GM18870 (cell line): Measurements from ENCODE around the gene TCERG1L.
"Not testable (repeated sequence)": the region's sequence is repeated elsewhere in the genome, so short reads cannot be mapped to it uniquely, and the experiment has no call there.

Experiments used
- ATAC-seq: cut with Tn5 transposase; IDR thresholded peaks from one replicate; pipeline ENCODE4 v1.9.1; 2021; ENCODE audit warnings: moderate library complexity; ENCODE audit not compliant: unreplicated experiment

The TCERG1L gene

GRCh38 chr10:131113709-131114291, 197.7 kb downstream of the TCERG1L start:
- no peak for ATAC-seq

GRCh38 chr10:131113165-131113564, 198.4 kb downstream of the TCERG1L start:
- ATAC-seq: no peak

- ATAC-seq: no peak
Observed at GRCh38 chr10:131112691-131113090, 198.8 kb downstream of the TCERG1L start.

GRCh38 chr10:131111471-131112080, 199.9 kb downstream of the TCERG1L start:
- ATAC-seq: no peak

- no peak for ATAC-seq
Observed at GRCh38 chr10:131111007-131111406, 200.5 kb downstream of the TCERG1L start.

- ATAC-seq: no peak
Observed at GRCh38 chr10:131110241-131110783, 201.2 kb downstream of the TCERG1L start.

- no peak for ATAC-seq
Observed at GRCh38 chr10:131109726-131110125, 201.8 kb downstream of the TCERG1L start.

GRCh38 chr10:131109291-131109690, 202.2 kb downstream of the TCERG1L start:
- no peak for ATAC-seq

- no peak for ATAC-seq
Observed at GRCh38 chr10:131107970-131108369, 203.6 kb downstream of the TCERG1L start.

GRCh38 chr10:131102676-131103075, 208.8 kb downstream of the TCERG1L start:
- ATAC-seq: no peak

GRCh38 chr10:131102147-131102546, 209.4 kb downstream of the TCERG1L start:
- ATAC-seq: no peak

- ATAC-seq: not testable (repeated sequence)
Observed at GRCh38 chr10:131100418-131101410, 210.8 kb downstream of the TCERG1L start.

- ATAC-seq: no peak
Observed at GRCh38 chr10:131099028-131099726, 212.3 kb downstream of the TCERG1L start.

- no peak for ATAC-seq
Observed at GRCh38 chr10:131098416-131098952, 213.0 kb downstream of the TCERG1L start.

- ATAC-seq: no peak
Observed at GRCh38 chr10:131096031-131096430, 215.5 kb downstream of the TCERG1L start.

GRCh38 chr10:131095313-131095580, 216.3 kb downstream of the TCERG1L start:
- ATAC-seq: no peak

- no peak for ATAC-seq
Observed at GRCh38 chr10:131094527-131095312, 216.8 kb downstream of the TCERG1L start.

GRCh38 chr10:131093795-131094366, 217.6 kb downstream of the TCERG1L start:
- ATAC-seq: no peak

GRCh38 chr10:131093346-131093745, 218.2 kb downstream of the TCERG1L start:
- no peak for ATAC-seq

GRCh38 chr10:131092876-131093275, 218.6 kb downstream of the TCERG1L start:
- ATAC-seq: no peak
